HFF-Myc (cell line): Measurements from ENCODE around the gene ERG.

ENCODE experiments used
- DNase-seq: peaks from one replicate; pipeline ENCODE4 v3.0.0-alpha.2; 2011; ENCODE audit warnings: low read depth; ENCODE audit errors: extremely low read depth
- H3K4me3 ChIP-seq: replicated peaks from 2 replicates; pipeline ENCODE4 v1.5.1; 2011; ENCODE audit warnings: low read depth, mild to moderate bottlenecking, control low read depth, low read length
- CTCF ChIP-seq: IDR thresholded peaks from 2 replicates; pipeline ENCODE4 v1.5.1; 2012; ENCODE audit warnings: mild to moderate bottlenecking, low read depth, low read length, control low read depth; ENCODE audit errors: missing control alignments

The ERG gene

DNA sequence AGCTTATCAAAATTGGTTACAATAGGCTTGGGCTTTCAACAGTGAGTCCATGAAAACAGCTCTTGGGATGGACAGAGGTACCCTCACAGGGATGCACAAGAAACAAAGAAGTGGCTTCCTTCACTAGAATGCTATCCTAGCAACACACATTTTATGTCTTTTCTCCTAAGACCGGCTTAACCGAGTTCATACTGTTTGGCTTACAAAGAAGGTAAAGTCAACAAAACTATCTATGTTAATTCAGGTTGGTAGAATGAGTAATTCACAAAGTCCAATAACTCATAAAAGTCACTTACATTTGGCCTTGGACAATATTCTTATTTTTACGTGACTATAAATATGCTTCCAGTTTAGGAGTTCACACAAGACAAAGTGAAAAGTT lies 9.0 kb downstream of the ERG start:
- H3K4me3 ChIP-seq = no peak overlapping the region
- TF ChIP-seq CTCF = no peak
- no peak for DNase-seq

DNA sequence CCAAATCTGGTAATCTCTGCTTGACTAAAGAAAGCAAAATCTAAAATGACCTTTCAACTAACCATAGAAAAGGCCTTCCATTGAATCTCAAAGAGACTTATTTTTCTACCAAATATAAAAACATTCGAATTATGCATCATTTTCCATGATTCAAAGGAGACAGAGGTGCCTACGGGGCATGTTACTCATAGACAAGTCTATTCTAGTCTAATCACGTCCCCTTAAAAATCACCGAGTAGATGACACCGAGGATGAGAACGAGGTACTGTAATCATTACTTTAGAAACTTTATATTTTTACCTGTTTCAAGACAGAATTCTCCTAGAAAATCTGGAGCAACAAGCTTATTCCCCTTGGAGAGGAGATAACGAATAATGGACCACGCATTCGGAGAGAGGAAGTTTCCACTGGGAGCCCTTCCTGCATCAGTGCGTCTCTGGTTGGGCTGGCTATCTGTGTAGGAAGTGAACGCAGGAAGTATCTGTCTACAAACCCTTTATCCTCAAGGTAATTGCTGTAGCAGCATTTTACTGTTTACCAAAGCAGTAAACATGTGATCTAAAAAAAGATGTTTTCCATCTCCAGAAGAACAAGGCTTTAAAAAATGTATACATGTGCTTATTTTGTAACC lies 9.5 kb downstream of the ERG start:
- H3K4me3 ChIP-seq = no peak overlapping the region
- TF ChIP-seq CTCF = no peak
- DNase-seq = no peak

DNA sequence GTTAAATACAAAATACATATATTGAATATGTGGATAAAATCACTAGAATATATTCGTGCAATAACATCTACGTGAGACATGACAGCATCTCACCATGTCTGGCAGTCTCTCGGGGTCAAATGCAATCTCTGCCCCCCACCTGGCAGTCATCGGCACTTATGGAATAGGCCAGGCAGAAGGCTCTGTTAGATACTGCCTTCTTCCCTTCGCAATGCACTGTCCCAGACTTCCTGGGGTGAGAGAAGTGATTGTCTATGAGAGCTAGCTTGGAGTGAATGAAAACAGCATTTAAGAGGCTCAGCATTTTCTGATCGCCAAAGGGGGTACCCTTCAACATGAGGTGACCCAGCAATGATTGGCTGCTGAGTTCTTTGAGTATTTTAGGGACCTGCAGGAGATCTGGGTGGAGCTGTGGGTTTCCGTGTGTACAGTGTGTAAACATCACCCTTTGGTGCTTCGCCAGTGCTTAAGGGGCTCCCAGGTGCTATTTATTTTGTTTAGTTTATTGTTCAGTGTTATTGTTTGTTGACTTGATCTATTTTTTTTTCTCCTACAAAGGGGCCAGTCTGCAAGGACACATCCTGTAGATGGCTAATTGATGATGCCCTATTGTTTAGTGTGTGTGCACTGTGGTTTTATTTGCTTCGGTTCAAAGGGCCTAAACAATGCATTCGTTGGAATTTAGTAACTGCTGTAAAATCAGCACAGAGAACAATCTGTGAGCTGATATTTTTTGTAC lies 10.2 kb downstream of the ERG start:
- no peak overlapping the region for H3K4me3 ChIP-seq

GRCh38 chr21:38486706-38487105 lies 11.6 kb downstream of the ERG start:
- DNase-seq = no peak
- no peak for TF ChIP-seq CTCF
- H3K4me3 ChIP-seq = no peak overlapping the region

More for the DNA sequence above, 10.2 kb downstream of the ERG start:
- no peak for DNase-seq
- no peak for TF ChIP-seq CTCF

GRCh38 chr21:38486221-38486620 lies 12.1 kb downstream of the ERG start:
- H3K4me3 ChIP-seq = no peak overlapping the region
- TF ChIP-seq CTCF = no peak
- no peak for DNase-seq

- H3K4me3 ChIP-seq = no peak overlapping the region
- TF ChIP-seq CTCF = no peak
- DNase-seq = no peak
Measured at GRCh38 chr21:38479641-38480525, 18.4 kb downstream of the ERG start.
